Measurements from ENCODE around the gene CALU.
A peak's percentile ranks its signal among the peaks of the same experiment; 100 is the strongest.

CALU gene

GRCh38 chr7:128725531-128725930, 13.6 kb upstream of the CALU start:
- DNase-seq: no peak

- DNase-seq: no peak
Measured at GRCh38 chr7:128726059-128726736, 13.0 kb upstream of the CALU start.

GRCh38 chr7:128726737-128727072, 12.5 kb upstream of the CALU start:
- no peak for DNase-seq

GRCh38 chr7:128727239-128727638, 11.9 kb upstream of the CALU start:
- DNase-seq: no peak

GRCh38 chr7:128728598-128728997, 10.6 kb upstream of the CALU start:
- no peak for DNase-seq

GRCh38 chr7:128729494-128729893, 9.7 kb upstream of the CALU start:
- no peak for DNase-seq

GRCh38 chr7:128731184-128731583, 8.0 kb upstream of the CALU start:
- DNase-seq: no peak

- no peak for DNase-seq
Measured at GRCh38 chr7:128732521-128733277, 6.5 kb upstream of the CALU start.

GRCh38 chr7:128733278-128733645, 5.9 kb upstream of the CALU start:
- no peak for DNase-seq

- no peak for DNase-seq
Measured at GRCh38 chr7:128734890-128735289, 4.3 kb upstream of the CALU start.

- no peak for DNase-seq
Measured at GRCh38 chr7:128735436-128735835, 3.7 kb upstream of the CALU start.

- no peak for DNase-seq
Measured at GRCh38 chr7:128737441-128737840, 1.7 kb upstream of the CALU start.

GRCh38 chr7:128737867-128738385, 1.2 kb upstream of the CALU start:
- no peak for DNase-seq

- DNase-seq: peak; percentile 4
Measured at GRCh38 chr7:128738570-128739047, 550 bp upstream of the CALU start.

- no peak for DNase-seq
Measured at GRCh38 chr7:128739990-128740682, 977 bp downstream of the CALU start.

GRCh38 chr7:128740996-128741395, 1.8 kb downstream of the CALU start:
- no peak for DNase-seq

GRCh38 chr7:128741491-128741890, 2.3 kb downstream of the CALU start:
- no peak for DNase-seq

- no peak for DNase-seq
Measured at GRCh38 chr7:128742206-128742605, 3.0 kb downstream of the CALU start.

GRCh38 chr7:128743112-128743772, 4.1 kb downstream of the CALU start:
- no peak for DNase-seq

GRCh38 chr7:128744366-128744905, 5.3 kb downstream of the CALU start:
- DNase-seq: no peak

GRCh38 chr7:128745706-128746105, 6.5 kb downstream of the CALU start:
- DNase-seq: no peak

- no peak for DNase-seq
Measured at GRCh38 chr7:128747327-128748079, 8.3 kb downstream of the CALU start.
